A673 (cell line): Measurements from ENCODE around the gene LRIF1. TPM values are rescaled to one million over a fixed set of nuclear protein-coding genes. Genes with fewer than 3 reads are reported as not detected.

ENCODE experiments used
- BruUV-seq: library from RNA; stranded (reverse); fragments of 400-500 nt; replicated peaks from 2 replicates; lab custom pipeline; 2021; lab: Mats Ljungman, UMichigan
- CTCF ChIA-PET: fragments of 300-600 bp; sonication (Branson Sonifier 250); formaldehyde crosslinking; loops from one replicate; lab custom pipeline; 2022; ENCODE audit warnings: antibody characterized with exemption; lab: Charles Lee
- POLR2A ChIA-PET: fragments of 300-600 bp; sonication (Branson Sonifier 250); formaldehyde crosslinking; loops from one replicate; lab custom pipeline; 2022; ENCODE audit warnings: antibody characterized with exemption; ENCODE audit not compliant: low non-redundant PET; lab: Charles Lee
- DNase-seq: peaks from one replicate; pipeline ENCODE4 v3.0.0-alpha.2; 2015; ENCODE audit warnings: low spot score
- H3K27ac ChIP-seq: fragments of 200-600 bp; sonication (generic); 2 replicates; pipeline ENCODE4 v1.5.1; 2016; ENCODE audit warnings: mixed run types, low read depth, mild to moderate bottlenecking, mixed read lengths, antibody characterized with exemption, low read length; ENCODE audit not compliant: poor library complexity, severe bottlenecking
- H3K27me3 ChIP-seq: fragments of 200-600 bp; sonication (generic); replicated peaks from 2 replicates; pipeline ENCODE4 v1.6.1; 2017; ENCODE audit warnings: mixed run types, low read depth, mild to moderate bottlenecking, mixed read lengths, antibody characterized with exemption, low read length; ENCODE audit not compliant: insufficient read depth, poor library complexity
- H3K36me3 ChIP-seq: fragments of 200-600 bp; sonication (generic); 2 replicates; pipeline ENCODE4 v1.6.1; 2016; ENCODE audit warnings: mixed run types, mild to moderate bottlenecking, mixed read lengths, antibody characterized with exemption, low read length; ENCODE audit not compliant: insufficient read depth, poor library complexity, severe bottlenecking
- H3K4me1 ChIP-seq: fragments of 200-600 bp; sonication (generic); 2 replicates; pipeline ENCODE4 v1.6.1; 2017; ENCODE audit warnings: mixed run types, mild to moderate bottlenecking, mixed read lengths, antibody characterized with exemption, low read length; ENCODE audit not compliant: insufficient read depth, poor library complexity, severe bottlenecking
- H3K4me3 ChIP-seq: fragments of 200-600 bp; sonication (generic); 2 replicates; pipeline ENCODE4 v1.5.1; 2016; ENCODE audit warnings: low read depth, mixed run types, mild to moderate bottlenecking, mixed read lengths, low read length; ENCODE audit not compliant: poor library complexity, severe bottlenecking
- H3K9me3 ChIP-seq: fragments of 200-600 bp; sonication (generic); 2 replicates; pipeline ENCODE4 v1.6.1; 2016; ENCODE audit warnings: mixed run types, low read depth, mild to moderate bottlenecking, mixed read lengths, antibody characterized with exemption, low read length; ENCODE audit not compliant: poor library complexity, severe bottlenecking
- CTCF ChIP-seq: fragments of 300-800, 200-600 bp; sonication (generic); conservative IDR thresholded peaks from 2 replicates; pipeline ENCODE4 v1.5.1; 2017; ENCODE audit warnings: low read depth, mild to moderate bottlenecking, antibody characterized with exemption, low read length, moderate library complexity, mixed read lengths
- EZH2 ChIP-seq: fragments of 200-600 bp; sonication (generic); IDR thresholded peaks from 2 replicates; pipeline ENCODE4 v1.6.1; 2017; ENCODE audit warnings: borderline replicate concordance, low read depth, mild to moderate bottlenecking, mixed read lengths, antibody characterized with exemption, low read length; ENCODE audit not compliant: poor library complexity, severe bottlenecking
- intact Hi-C: fragments of 100-400 bp; cut with micrococcal nuclease; formaldehyde crosslinking; loops from one replicate; pipeline ENCODE4 v1.10.0; 2022; ENCODE audit not compliant: unreplicated experiment
- total RNA-seq: library from RNA; stranded (reverse); gene quantifications from 2 replicates; pipeline ENCODE4 v1.2.3, GENCODE V29; 2021

Gene LRIF1
- total RNA-seq, 1 experiment from 2014 or later, result 18.7 TPM

GRCh38 chr1:110952031-110952430 lies 11.7 kb downstream of the LRIF1 start:
- no TSS peak for BruUV-seq
- H3K27ac ChIP-seq, result no peak overlapping the region
- TF ChIP-seq EZH2 (no peak), CTCF (no peak)
- DNase-seq, result no peak
- intact Hi-C loops, result no loop called here
- peaks cover 6% of the 10 kb centered on the region for H3K4me1 ChIP-seq
- H3K4me3 ChIP-seq, result no peak overlapping the region
- CTCF ChIA-PET, result no interaction called here
- no peaks in the 10 kb centered on the region for H3K9me3 ChIP-seq
- no peaks in the 10 kb centered on the region for H3K27me3 ChIP-seq
- H3K36me3 ChIP-seq, result peaks cover 43% of the 10 kb centered on the region
- POLR2A ChIA-PET, result no interaction called here

DNA sequence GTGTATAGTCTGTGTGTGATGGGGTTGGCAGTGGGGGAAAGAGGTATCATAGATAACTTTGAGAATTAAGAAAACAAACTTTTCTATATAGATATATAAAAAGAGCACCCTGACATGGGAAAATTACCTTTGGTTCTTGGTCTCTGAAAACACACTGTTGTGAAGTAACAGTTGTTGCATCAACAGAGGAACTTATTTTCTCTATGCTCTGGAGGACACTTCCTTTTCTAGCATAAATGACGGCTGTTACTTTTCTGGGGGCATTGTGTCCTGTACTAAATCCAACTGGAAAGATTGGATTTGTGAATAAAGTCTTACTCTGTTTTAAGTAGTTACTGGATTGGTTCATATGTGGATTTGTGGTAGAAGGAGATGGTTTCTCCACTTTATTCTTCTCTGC lies 12.6 kb downstream of the LRIF1 start:
- no TSS peak for BruUV-seq
- ChIA-PET POLR2A (no interaction called here), CTCF (no interaction called here)
- intact Hi-C loops, result no loop called here
- DNase-seq, result no peak
- Histone ChIP-seq H3K9me3 (no peaks in the 10 kb centered on the region), H3K27ac (no peak overlapping the region), H3K4me1 (peaks cover 6% of the 10 kb centered on the region), H3K4me3 (no peak overlapping the region), H3K27me3 (no peaks in the 10 kb centered on the region), H3K36me3 (peaks cover 45% of the 10 kb centered on the region)
- no peak for TF ChIP-seq CTCF
- no peak for TF ChIP-seq EZH2

DNA sequence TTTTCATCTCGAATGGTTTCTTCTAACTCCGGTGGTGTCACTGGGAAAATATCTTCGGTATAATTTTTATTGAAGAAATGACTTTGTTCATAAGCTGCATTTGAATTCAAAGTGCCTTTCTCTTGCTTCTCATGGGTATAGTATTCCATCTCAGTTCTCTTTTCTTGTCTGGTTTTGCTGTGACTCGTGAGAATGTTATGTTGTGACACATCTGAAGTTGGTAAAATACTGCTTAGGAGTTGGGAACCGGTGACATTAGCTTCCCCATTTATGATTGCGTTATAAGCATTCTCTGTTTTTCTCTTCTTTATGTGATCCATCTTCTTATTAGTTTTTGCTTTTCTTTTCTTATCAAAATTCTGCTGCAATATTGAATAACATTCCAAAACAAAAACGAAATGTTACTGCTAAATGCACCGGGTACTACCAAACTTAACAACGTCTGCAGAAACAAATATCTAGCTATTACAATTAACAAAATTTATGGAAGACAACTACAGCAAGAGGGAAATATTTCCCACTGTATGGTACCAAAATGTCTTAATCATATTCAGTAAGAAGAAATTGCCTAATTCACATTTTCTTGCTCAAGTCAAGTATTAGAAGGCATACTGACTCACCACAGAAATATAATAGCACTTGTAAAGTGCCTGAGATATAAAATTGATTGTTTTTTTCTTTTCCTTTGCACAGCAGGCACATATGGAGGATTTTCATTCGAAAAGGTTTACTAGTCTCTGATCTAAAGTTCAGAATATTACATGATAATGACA lies 15.5 kb downstream of the LRIF1 start:
- H3K36me3 ChIP-seq, result peaks cover 45% of the 10 kb centered on the region
- ChIA-PET POLR2A (no interaction called here), CTCF (no interaction called here)
- H3K4me1 ChIP-seq, result no peaks in the 10 kb centered on the region
- no peak for DNase-seq
- no peak overlapping the region for H3K4me3 ChIP-seq
- BruUV-seq, result no TSS peak
- H3K27me3 ChIP-seq, result no peaks in the 10 kb centered on the region
- H3K27ac ChIP-seq, result no peak overlapping the region
- TF ChIP-seq EZH2, result no peak
- no peak for TF ChIP-seq CTCF
- intact Hi-C loops, result no loop called here
- no peaks in the 10 kb centered on the region for H3K9me3 ChIP-seq
